Activated CD4-positive, alpha-beta memory T cell treated with anti-CD3 and anti-CD28 coated beads for 36 hours (primary cell): ENCODE results near the gene SLC6A13. TPM values are rescaled to one million over a fixed set of nuclear protein-coding genes. Genes with fewer than 3 reads are reported as not detected.
"Not testable (repeated sequence)": the region's sequence is repeated elsewhere in the genome, so short reads cannot be mapped to it uniquely, and the experiment has no call there.

ENCODE experiments used
- CTCF ChIA-PET: fragments of 350-600 bp; sonication (Branson Sonifier 250); formaldehyde crosslinking; loops from one replicate; lab custom pipeline; 2021; ENCODE audit warnings: antibody characterized with exemption, inconsistent platforms; lab: Charles Lee
- POLR2A ChIA-PET: fragments of 350-600 bp; sonication (Branson Sonifier 250); formaldehyde crosslinking; loops from one replicate; lab custom pipeline; 2021; ENCODE audit warnings: antibody characterized with exemption; lab: Charles Lee
- DNase-seq: peaks from one replicate; pipeline ENCODE4 v3.0.0-alpha.2; 2020
- H3K27ac Mint-ChIP-seq: one replicate; pipeline ENCODE4 v1.8.0; 2021; ENCODE audit warnings: mixed read lengths
- H3K27me3 Mint-ChIP-seq: one replicate; pipeline ENCODE4 v1.8.0; 2021; ENCODE audit warnings: mixed read lengths
- H3K36me3 Mint-ChIP-seq: one replicate; pipeline ENCODE4 v1.8.0; 2021; ENCODE audit warnings: mixed read lengths
- H3K4me1 Mint-ChIP-seq: one replicate; pipeline ENCODE4 v1.8.0; 2021; ENCODE audit warnings: low read depth, mixed read lengths
- H3K4me3 Mint-ChIP-seq: one replicate; pipeline ENCODE4 v1.8.0; 2021; ENCODE audit warnings: mild to moderate bottlenecking, mixed read lengths
- H3K9me3 Mint-ChIP-seq: one replicate; pipeline ENCODE4 v1.8.0; 2021; ENCODE audit warnings: mixed read lengths
- intact Hi-C: fragments of 100-400 bp; cut with micrococcal nuclease; formaldehyde crosslinking; loops from one replicate; pipeline ENCODE4 v1.15.1; 2023
- total RNA-seq, 2 experiments: library from RNA; stranded (reverse); gene quantifications; one replicate each; pipeline ENCODE4 v1.2.3, GENCODE V29; 2021

Gene SLC6A13
- total RNA-seq, 2 experiments from 2014 or later, result 0.39 TPM; not detected in 1

DNA sequence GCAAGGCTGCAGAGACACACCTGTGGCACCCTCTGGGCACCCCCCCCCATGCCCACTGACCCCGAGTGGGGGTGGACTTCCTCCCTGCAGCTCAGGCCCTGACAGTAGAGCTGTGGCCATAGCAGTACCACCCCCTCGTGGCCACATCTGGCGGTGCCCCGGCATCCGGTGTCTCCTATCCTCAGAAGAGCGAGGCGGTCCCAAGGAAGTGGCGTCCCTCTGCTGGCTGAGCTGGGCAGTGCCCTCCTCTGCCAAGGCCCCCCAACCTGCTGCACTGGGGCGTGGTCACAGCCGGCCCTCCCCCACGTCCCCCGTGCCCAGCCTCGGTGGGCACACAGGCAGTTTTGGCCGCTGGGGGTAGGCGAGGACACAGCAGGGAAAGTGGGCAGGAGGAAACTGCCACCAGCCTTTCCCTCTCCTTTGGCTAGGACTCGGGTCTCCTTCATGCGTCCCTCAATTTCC is 42.7 kb downstream of the SLC6A13 start:
- intact Hi-C loops, result no loop called here
- Mint-ChIP-seq H3K36me3 (no peaks in the 10 kb centered on the region), H3K4me3 (no peak overlapping the region), H3K9me3 (no peaks in the 10 kb centered on the region), H3K27ac (no peak overlapping the region), H3K4me1 (no peaks in the 10 kb centered on the region), H3K27me3 (peaks cover 2% of the 10 kb centered on the region)
- ChIA-PET CTCF (interaction anchor here (0.6 to 2.7 kb wide), 14 partner anchors 9 to 134 kb away, joined by 3 to 8 read pairs (median 4); no protein-coding TSS in a partner anchor), POLR2A (no interaction called here)
- DNase-seq, result peak; percentile 87

DNA sequence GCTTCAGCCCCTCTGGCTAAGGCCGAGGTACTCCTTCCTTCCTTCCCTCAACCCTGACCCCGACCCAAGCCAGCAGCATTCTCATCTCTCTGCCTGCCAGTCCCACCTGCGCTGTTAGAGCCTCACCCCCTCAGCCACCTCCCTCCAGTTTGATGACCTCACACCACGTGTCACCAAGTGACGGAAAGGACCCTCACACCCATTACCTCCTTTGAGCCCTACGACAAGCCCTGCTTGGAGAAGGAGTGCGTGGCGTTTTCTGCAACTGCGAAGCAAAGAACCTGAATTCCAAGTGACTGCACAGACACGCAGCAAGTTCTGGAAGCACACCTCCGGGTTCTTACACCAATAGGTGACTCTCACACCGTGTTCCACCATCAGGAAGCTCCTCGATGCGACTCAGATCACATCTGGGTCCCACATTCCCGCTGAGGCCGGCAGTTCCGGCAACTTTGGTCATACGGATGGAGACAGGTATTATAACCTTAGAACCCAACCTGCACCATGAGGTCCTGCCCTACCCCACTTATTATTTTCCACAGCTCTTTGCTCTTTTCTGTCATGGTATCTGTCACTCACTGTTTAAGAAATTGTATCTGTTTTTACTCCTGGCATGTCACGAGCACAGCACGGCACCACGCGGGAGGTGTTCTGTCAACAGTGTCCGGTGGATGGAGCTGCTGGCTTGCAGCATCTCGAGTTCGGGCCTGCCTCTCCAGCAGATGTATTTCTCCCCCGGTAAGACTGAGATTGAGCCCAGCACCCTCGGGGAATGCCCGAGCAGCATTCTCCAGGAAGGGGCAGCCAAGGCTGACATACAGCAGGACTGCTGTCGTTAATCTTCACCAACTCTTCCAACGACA is 43.7 kb downstream of the SLC6A13 start:
- POLR2A ChIA-PET, result no interaction called here
- Mint-ChIP-seq H3K27ac (no peak overlapping the region), H3K36me3 (no peaks in the 10 kb centered on the region), H3K4me1 (no peaks in the 10 kb centered on the region), H3K9me3 (no peaks in the 10 kb centered on the region), H3K4me3 (no peak overlapping the region), H3K27me3 (peaks cover 6% of the 10 kb centered on the region)
- CTCF ChIA-PET, result interaction anchor here (0.6 to 2.7 kb wide), 11 partner anchors 8 to 133 kb away, joined by 3 to 8 read pairs (median 3); no protein-coding TSS in a partner anchor
- intact Hi-C loops, result no loop called here
- DNase-seq, result no peak

DNA sequence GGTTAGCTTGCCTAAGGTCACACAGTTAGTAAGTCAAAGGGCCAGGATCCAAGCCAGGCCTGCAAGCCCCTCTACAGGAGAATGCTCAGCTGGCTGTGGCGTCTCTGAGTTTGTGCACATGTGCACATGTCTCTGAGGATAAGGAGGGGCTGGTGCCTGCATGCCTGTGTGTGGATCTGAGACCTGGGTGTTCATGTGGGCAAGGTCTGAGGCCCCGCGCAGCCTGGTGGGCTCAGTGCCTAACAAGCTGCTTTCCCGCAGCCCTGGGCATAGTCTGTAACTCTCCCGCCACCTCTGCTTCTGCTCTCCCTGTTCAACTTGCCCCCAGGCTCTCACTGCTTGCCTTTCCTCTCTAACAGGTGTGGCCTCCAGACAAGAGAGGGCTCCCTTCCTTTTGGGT is 44.4 kb downstream of the SLC6A13 start:
- ChIA-PET POLR2A (no interaction called here), CTCF (interaction anchor here (2.7 kb wide), 1 partner anchor 29 kb away, joined by 8 read pairs; no protein-coding TSS in a partner anchor)
- intact Hi-C loops, result no loop called here
- no peak for DNase-seq
- no peaks in the 10 kb centered on the region for H3K9me3 Mint-ChIP-seq
- no peak overlapping the region for H3K4me3 Mint-ChIP-seq
- H3K27ac Mint-ChIP-seq, result no peak overlapping the region
- H3K4me1 Mint-ChIP-seq, result no peaks in the 10 kb centered on the region
- H3K36me3 Mint-ChIP-seq, result no peaks in the 10 kb centered on the region
- peaks cover 14% of the 10 kb centered on the region for H3K27me3 Mint-ChIP-seq

DNA sequence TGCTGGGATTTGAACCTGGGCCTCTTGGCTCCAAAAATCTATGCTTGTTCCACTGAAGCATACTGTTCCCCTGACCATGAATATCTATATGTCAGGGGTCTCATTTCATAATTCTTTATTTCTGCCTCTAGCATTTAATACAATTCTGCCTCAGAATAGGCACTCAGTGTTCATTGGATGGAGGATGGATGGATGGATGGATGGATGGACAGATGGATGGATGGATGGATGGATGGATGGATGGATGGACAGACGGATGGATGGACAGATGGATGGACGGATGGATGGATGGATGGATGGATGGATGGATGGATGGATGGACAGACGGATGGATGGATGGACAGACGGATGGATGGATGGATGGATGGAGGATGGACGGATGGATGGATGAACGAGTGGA is 45.6 kb downstream of the SLC6A13 start:
- H3K4me1 Mint-ChIP-seq, intact Hi-C loops, POLR2A ChIA-PET, DNase-seq, H3K27ac Mint-ChIP-seq, H3K4me3 Mint-ChIP-seq, H3K9me3 Mint-ChIP-seq, H3K36me3 Mint-ChIP-seq: not testable (repeated sequence)
- CTCF ChIA-PET, result interaction anchor here (0.6 kb wide), 1 partner anchor 14 kb away, joined by 4 read pairs; no protein-coding TSS in a partner anchor
- peaks cover 25% of the 10 kb centered on the region for H3K27me3 Mint-ChIP-seq

DNA sequence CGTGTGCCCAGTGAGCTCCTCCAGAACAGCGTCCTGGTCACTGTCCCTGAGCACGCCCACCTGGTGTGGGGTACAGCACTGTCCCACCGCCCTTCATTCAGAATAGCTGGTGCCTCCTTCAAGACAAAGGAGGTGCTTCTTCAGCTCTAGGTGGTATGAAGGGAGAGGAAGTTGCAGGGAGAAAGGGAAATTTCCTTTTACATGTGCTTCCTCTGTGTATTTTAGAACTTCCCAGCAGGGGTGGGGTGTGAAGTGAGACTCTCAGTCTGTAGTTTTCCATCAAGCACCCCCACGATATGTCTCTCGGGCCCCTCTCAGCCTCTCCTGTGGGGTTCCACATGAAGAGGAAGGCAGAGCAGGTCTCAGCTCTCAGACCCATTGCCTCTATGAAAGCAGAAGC is 47.5 kb downstream of the SLC6A13 start:
- H3K36me3 Mint-ChIP-seq, result no peaks in the 10 kb centered on the region
- intact Hi-C loops, result no loop called here
- H3K27ac Mint-ChIP-seq, result no peak overlapping the region
- ChIA-PET POLR2A (no interaction called here), CTCF (no interaction called here)
- peaks cover 2% of the 10 kb centered on the region for H3K4me1 Mint-ChIP-seq
- no peak overlapping the region for H3K4me3 Mint-ChIP-seq
- DNase-seq, result no peak
- H3K9me3 Mint-ChIP-seq, result no peaks in the 10 kb centered on the region
- H3K27me3 Mint-ChIP-seq, result peaks cover 36% of the 10 kb centered on the region

DNA sequence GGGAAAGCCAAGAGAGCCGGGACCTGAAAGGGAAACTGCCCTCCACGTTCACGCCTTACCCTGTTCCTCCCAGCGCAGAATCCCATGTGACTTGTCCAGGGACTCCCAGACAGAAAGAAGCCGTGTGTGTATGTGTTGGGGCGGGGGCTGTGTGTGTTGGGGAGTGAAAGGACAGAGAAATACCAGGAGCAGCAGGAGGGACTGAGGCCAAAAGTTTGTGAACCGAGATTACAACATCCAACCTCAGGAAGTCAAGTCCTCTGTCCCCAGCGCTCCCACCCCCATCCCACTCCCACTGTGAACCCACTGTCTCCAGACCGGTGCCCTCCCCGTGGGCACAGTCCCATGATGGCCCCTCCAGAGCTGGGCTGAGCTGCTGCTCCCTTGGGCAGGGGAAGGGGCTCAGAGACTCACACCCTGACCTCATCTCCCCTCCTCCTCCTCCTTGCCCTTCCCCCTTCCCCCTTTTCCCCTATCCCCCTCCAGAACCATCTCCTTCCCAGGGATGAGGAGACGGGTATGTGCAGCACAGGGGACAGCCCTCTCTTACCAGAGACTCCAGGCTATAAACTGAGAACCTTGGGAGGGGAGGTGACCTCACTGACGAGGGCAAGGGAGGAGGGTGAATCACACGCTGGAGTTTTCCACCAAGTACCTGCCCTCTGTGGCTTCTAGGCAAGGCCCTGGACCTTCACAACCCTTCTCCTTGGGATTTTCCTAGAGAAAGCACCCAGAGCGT is 48.5 kb downstream of the SLC6A13 start, which contains the start of gene SLC6A12:
TSS of gene SLC6A12 (minus strand) at position 155 of the 739 bp plus-strand sequence. CDS start 4,171 bp downstream, outside the sequence.
- no peak for DNase-seq
- Mint-ChIP-seq H3K9me3 (no peaks in the 10 kb centered on the region), H3K27me3 (peaks cover 42% of the 10 kb centered on the region), H3K27ac (no peak within 1 kb of the TSS), H3K4me1 (peaks cover 2% of the 10 kb centered on the region), H3K36me3 (no peaks in the 10 kb centered on the region), H3K4me3 (no peak within 1 kb of the TSS)
- intact Hi-C loops, result no loop called here
- ChIA-PET CTCF (interaction anchor here (1.3 kb wide), 1 partner anchor 11 kb away, joined by 3 read pairs; no protein-coding TSS in a partner anchor), POLR2A (no interaction called here)

DNA sequence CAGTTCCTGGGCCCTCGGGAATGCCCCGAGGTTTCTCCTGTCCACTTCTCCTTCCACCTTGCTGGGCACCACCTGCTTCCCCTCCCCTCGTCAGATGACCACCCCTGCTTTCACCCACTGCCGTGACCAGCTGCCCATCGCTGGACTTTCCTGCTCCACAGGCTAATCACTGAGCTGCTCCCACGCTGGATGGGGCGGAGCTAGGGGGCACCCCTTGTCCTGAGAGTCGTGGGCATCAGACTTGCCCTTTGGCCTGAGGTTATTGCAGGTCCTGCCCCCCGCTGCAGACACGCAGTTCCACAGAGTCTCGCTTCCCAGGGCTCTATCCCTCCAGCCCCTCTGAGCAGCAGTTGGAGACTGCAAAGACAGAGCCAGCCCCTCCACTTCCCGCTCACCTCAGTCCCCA is 49.1 kb downstream of the SLC6A13 start:
- no peaks in the 10 kb centered on the region for H3K36me3 Mint-ChIP-seq
- peaks cover 2% of the 10 kb centered on the region for H3K4me1 Mint-ChIP-seq
- ChIA-PET POLR2A (no interaction called here), CTCF (interaction anchor here (1.3 kb wide), 1 partner anchor 11 kb away, joined by 3 read pairs; no protein-coding TSS in a partner anchor)
- no peak overlapping the region for H3K27ac Mint-ChIP-seq
- H3K9me3 Mint-ChIP-seq, result no peaks in the 10 kb centered on the region
- no peak overlapping the region for H3K4me3 Mint-ChIP-seq
- H3K27me3 Mint-ChIP-seq, result peaks cover 43% of the 10 kb centered on the region
- intact Hi-C loops, result no loop called here
- no peak for DNase-seq

DNA sequence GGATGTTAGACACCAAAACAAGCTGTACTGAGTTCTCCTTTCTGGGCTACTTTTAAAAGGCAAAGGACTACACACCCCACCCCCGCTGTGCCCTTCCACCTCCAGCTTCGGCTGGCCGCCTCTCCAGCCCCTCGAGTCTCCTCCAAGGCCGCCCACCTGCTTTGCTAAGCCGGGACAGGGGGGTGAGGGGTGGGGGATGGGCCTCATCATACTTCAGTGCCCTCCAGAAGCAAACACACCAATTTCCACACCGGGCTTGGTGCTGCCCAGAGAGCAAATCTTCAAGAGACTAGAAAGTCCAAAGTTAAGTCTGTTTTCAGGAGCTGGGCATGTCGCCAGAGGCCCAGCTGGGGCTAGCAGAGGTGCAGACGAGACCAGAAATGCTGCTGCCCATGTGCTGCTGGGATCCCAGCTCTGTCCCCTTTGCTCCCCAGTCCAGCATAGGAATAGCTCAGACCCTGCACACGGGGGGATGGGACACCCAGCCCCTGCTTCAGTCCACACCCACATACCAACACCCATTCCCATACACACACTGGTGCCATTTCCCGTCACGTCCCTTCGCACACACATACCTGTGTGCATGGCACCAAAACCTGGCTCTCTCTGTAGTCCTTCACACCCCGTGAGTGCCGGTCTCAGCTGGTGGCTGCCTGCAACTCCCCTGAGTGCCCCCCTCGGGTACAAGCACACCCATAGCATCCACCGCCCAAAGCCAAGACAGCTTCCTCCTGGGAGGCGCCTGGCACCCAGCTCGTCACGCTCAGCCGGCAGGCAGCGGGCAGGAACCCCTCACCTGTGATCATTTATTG is 49.7 kb downstream of the SLC6A13 start:
- Mint-ChIP-seq H3K36me3 (no peaks in the 10 kb centered on the region), H3K27me3 (peaks cover 43% of the 10 kb centered on the region), H3K27ac (no peak overlapping the region), H3K4me3 (no peak overlapping the region), H3K9me3 (no peaks in the 10 kb centered on the region), H3K4me1 (peaks cover 2% of the 10 kb centered on the region)
- CTCF ChIA-PET, result interaction anchor here (0.8 to 1.6 kb wide), 3 partner anchors 10 to 24 kb away, joined by 3 read pairs; no protein-coding TSS in a partner anchor
- DNase-seq, result no peak
- intact Hi-C loops, result no loop called here
- POLR2A ChIA-PET, result interaction anchor here (1.2 kb wide), 1 partner anchor 17 kb away, joined by 3 read pairs; no protein-coding TSS in a partner anchor

DNA sequence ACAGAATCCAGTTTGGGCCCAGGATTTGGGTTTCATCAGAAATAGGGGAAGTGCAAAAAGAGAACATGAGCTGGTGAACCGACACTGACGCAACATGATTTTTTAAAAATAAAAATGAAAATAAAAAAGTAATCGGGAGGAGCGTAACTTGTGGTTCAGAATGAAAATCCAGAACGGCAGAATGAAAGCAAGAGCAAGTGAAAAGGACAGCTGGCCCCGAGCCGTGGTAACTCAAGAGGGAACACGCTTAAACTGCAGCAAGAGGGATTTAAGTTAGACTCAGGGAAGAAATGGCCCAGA is 50.3 kb downstream of the SLC6A13 start:
- ChIA-PET CTCF (interaction anchor here (0.8 to 1.6 kb wide), 3 partner anchors 9 to 24 kb away, joined by 3 read pairs; no protein-coding TSS in a partner anchor), POLR2A (interaction anchor here (1.2 kb wide), 1 partner anchor 17 kb away, joined by 3 read pairs; no protein-coding TSS in a partner anchor)
- Mint-ChIP-seq H3K27me3 (peaks cover 43% of the 10 kb centered on the region), H3K4me1 (peaks cover 2% of the 10 kb centered on the region), H3K36me3 (no peaks in the 10 kb centered on the region), H3K4me3 (no peak overlapping the region), H3K27ac (no peak overlapping the region), H3K9me3 (no peaks in the 10 kb centered on the region)
- no peak for DNase-seq
- intact Hi-C loops, result no loop called here

DNA sequence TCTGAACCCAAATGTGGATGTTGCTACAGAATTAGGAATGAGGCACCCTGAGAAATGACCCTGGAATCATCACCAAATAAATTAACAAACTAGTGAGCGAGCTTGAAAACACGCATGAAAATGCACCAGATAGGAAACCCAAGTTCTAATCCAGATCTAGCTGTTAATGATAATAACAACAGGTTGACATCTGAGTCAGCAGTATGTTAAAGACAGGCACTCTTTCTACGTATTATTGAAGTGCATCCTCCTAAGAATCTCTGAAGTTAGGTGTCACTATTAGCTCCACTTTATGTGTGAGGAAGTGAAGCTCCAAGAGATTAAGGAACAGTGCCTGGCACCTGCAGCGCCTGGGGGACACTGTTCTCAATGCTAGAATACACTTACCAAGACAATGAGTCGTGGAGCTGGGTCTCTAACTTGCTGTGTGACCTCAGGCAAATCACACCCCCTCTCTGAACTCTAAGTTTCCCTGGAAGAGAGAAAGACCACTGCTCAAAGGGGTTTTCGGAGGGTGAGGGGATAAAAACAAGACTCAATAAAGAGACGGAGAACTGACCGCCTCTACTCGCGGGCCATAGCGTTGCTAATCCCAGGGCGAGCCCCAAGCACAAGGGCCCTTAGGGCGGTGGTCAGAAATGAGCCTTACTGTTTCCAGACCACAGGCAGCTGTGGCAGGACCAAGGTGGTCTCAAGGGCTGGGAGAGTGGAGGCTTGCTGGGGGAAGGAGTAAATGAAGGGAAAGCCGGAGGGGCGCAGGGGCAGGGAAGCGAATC is 50.8 kb downstream of the SLC6A13 start:
- no peaks in the 10 kb centered on the region for H3K36me3 Mint-ChIP-seq
- CTCF ChIA-PET, result interaction anchor here (0.8 to 1.6 kb wide), 3 partner anchors 8 to 23 kb away, joined by 3 to 6 read pairs (median 3); no protein-coding TSS in a partner anchor

DNA sequence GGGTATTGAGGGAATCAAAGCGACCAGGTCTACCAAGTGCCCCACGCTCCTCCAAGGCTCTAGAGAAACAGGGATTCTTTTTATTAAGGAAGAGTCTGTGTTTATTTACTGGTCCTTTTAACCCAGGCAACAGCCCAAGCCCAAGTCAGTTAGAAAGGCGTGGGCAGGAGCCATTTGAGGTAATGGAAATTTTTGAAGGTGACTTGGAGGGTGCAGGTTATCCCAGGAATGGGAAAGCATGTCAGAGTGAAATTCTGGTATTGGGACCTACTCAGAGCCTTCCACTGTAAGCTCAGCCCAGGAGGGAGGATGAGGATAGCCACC is 51.5 kb downstream of the SLC6A13 start:
- Mint-ChIP-seq H3K36me3 (no peaks in the 10 kb centered on the region), H3K4me1 (peaks cover 2% of the 10 kb centered on the region), H3K27me3 (peaks cover 50% of the 10 kb centered on the region), H3K4me3 (no peak overlapping the region), H3K9me3 (no peaks in the 10 kb centered on the region), H3K27ac (no peak overlapping the region)
- intact Hi-C loops, result no loop called here
- no peak for DNase-seq
- POLR2A ChIA-PET, result no interaction called here
- CTCF ChIA-PET, result interaction anchor here (1.6 kb wide), 2 partner anchors 9 to 22 kb away, joined by 3 to 6 read pairs; no protein-coding TSS in a partner anchor

More for the DNA sequence above, 50.8 kb downstream of the SLC6A13 start:
- Mint-ChIP-seq H3K27me3 (peaks cover 46% of the 10 kb centered on the region), H3K9me3 (no peaks in the 10 kb centered on the region), H3K4me1 (peaks cover 2% of the 10 kb centered on the region), H3K27ac (no peak overlapping the region), H3K4me3 (no peak overlapping the region)
- POLR2A ChIA-PET, result interaction anchor here (1.2 kb wide), 1 partner anchor 18 kb away, joined by 3 read pairs; no protein-coding TSS in a partner anchor
- DNase-seq, result no peak
- intact Hi-C loops, result no loop called here
